Neural progenitor cell (in vitro differentiated cells): ENCODE data around the gene CSDE1.

Experiments used
- EZH2 ChIP-seq: fragments of 200-600 bp; sonication (generic); IDR thresholded peaks from 2 replicates; pipeline ENCODE4 v1.6.1; 2017; ENCODE audit warnings: antibody characterized with exemption, mild to moderate bottlenecking, moderate library complexity
- TF ChIP-seq, protein P1 (sequence below): fragments of 200-600 bp; sonication (generic); IDR thresholded peaks from 2 replicates; pipeline ENCODE4 v1.5.1; 2017; ENCODE audit warnings: antibody characterized with exemption, mild to moderate bottlenecking

DNA sequence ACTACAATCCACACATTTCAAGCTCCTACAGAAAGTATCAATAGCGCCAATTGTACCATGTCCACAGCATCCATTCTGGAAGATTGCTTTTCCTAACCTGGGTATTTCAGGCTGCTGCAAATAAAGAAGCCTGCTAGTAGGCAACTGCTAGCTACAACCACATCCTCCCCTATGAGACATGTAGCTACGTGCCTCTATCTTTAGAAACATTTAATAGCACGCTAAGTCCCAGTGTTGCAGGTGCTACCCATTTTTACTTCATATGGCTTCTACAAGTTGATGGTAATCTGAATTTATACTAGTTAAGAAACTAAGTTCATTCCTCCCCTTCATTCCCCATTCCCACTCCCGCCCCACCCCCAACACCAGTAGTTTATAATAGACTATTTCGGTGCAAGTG, 55.0 kb downstream of the CSDE1 start:
- TF ChIP-seq EZH2, result no peak
- TF ChIP-seq, protein P1, sequence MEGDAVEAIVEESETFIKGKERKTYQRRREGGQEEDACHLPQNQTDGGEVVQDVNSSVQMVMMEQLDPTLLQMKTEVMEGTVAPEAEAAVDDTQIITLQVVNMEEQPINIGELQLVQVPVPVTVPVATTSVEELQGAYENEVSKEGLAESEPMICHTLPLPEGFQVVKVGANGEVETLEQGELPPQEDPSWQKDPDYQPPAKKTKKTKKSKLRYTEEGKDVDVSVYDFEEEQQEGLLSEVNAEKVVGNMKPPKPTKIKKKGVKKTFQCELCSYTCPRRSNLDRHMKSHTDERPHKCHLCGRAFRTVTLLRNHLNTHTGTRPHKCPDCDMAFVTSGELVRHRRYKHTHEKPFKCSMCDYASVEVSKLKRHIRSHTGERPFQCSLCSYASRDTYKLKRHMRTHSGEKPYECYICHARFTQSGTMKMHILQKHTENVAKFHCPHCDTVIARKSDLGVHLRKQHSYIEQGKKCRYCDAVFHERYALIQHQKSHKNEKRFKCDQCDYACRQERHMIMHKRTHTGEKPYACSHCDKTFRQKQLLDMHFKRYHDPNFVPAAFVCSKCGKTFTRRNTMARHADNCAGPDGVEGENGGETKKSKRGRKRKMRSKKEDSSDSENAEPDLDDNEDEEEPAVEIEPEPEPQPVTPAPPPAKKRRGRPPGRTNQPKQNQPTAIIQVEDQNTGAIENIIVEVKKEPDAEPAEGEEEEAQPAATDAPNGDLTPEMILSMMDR, result no peak
